SK-N-SH (cell line): ENCODE data around the gene HEATR3. TPM values are rescaled to one million over a fixed set of nuclear protein-coding genes. Genes with fewer than 3 reads are reported as not detected.

Source experiments
- CTCF ChIA-PET: fragments of 300-600, 350-600 bp; formaldehyde crosslinking; extraction: SDS; loops from one replicate; lab custom pipeline; 2021; lab: Yijun Ruan, JAX
- POLR2A ChIA-PET: fragments of 350-600 bp; sonication (Branson Sonifier 250); formaldehyde crosslinking; extraction: SDS; loops from one replicate; lab custom pipeline; 2020; ENCODE audit warnings: antibody characterized with exemption, inconsistent platforms; lab: Yijun Ruan, JAX
- DNase-seq: peaks from one replicate; pipeline ENCODE4 v3.0.0; 2012
- H2AFZ ChIP-seq: fragments of 200-600 bp; sonication (generic); 2 replicates; pipeline ENCODE4 v1.8.1; 2016; ENCODE audit warnings: antibody characterized with exemption, mild to moderate bottlenecking, low read depth
- H3F3A ChIP-seq: fragments of 200-600 bp; sonication (generic); replicated peaks from 2 replicates; pipeline ENCODE3; 2016; ENCODE audit warnings: antibody characterized with exemption, mild to moderate bottlenecking; ENCODE audit not compliant: insufficient read depth
- H3K27ac ChIP-seq, 2 experiments: fragments of 200-500 bp in 1 of 2; fragments of 200-600 bp in 1 of 2; sonication (Bioruptor generic) in 1 of 2; sonication (generic), shearing (Covaris generic) in 1 of 2; 2 replicates each; pipeline versions ENCODE4 v1.5.1 to v1.6.1; 2014 to 2016; ENCODE audit warnings: low read depth in 2 of 2, inconsistent platforms in 1 of 2, low read length in 1 of 2, mild to moderate bottlenecking in 1 of 2, mixed read lengths in 1 of 2
- H3K27me3 ChIP-seq: fragments of 200-600 bp; sonication (generic), shearing (Covaris generic); 2 replicates; pipeline ENCODE4 v1.6.1; 2016; ENCODE audit warnings: mixed run types; ENCODE audit not compliant: insufficient read depth
- H3K36me3 ChIP-seq, 2 experiments: fragments of 200-500 bp in 1 of 2; fragments of 200-600 bp in 1 of 2; sonication (Bioruptor generic) in 1 of 2; sonication (generic) in 1 of 2; replicated peaks in 1 of 2; 2 replicates each; pipeline versions ENCODE3 to v1.5.1; 2014 to 2016; ENCODE audit warnings: low read length in 1 of 2, mild to moderate bottlenecking in 1 of 2; ENCODE audit not compliant: insufficient read depth in 2 of 2, control insufficient read depth in 1 of 2
- H3K4me1 ChIP-seq, 2 experiments: fragments of 200-500 bp in 1 of 2; fragments of 200-600 bp in 1 of 2; sonication (Bioruptor generic) in 1 of 2; sonication (generic), shearing (Covaris generic) in 1 of 2; 2 replicates each; pipeline versions ENCODE4 v1.5.1 to v1.6.1; 2014 to 2016; ENCODE audit warnings: low read depth in 1 of 2, low read length in 1 of 2, mixed run types in 1 of 2; ENCODE audit not compliant: insufficient read depth in 2 of 2, control insufficient read depth in 1 of 2
- H3K4me2 ChIP-seq: fragments of 200-600 bp; sonication (generic), shearing (Covaris generic); 2 replicates; pipeline ENCODE4 v1.6.1; 2017; ENCODE audit warnings: mixed run types
- H3K4me3 ChIP-seq, 2 experiments: fragments of 200-500 bp in 1 of 2; fragments of 200-600 bp in 1 of 2; sonication (Bioruptor generic) in 1 of 2; sonication (generic), shearing (Covaris generic) in 1 of 2; 2 replicates each; pipeline versions ENCODE4 v1.5.1 to v1.8.1; 2014 to 2016; ENCODE audit warnings: low read depth in 2 of 2, inconsistent platforms in 1 of 2, low read length in 1 of 2, mild to moderate bottlenecking in 1 of 2, mixed read lengths in 1 of 2, moderate library complexity in 1 of 2
- H3K79me2 ChIP-seq: fragments of 200-600 bp; sonication (generic); 2 replicates; pipeline ENCODE4 v1.8.1; 2017; ENCODE audit warnings: mild to moderate bottlenecking; ENCODE audit not compliant: insufficient read depth
- H3K9ac ChIP-seq: fragments of 200-600 bp; sonication (generic); 2 replicates; pipeline ENCODE4 v1.6.1; 2017; ENCODE audit warnings: mixed run types
- H3K9me2 ChIP-seq: fragments of 200-600 bp; sonication (generic); 2 replicates; pipeline ENCODE4 v1.6.1; 2017; ENCODE audit warnings: mixed run types
- H3K9me3 ChIP-seq: fragments of 200-600 bp; sonication (generic); 2 replicates; pipeline ENCODE4 v1.6.1; 2017; ENCODE audit warnings: mixed run types, mild to moderate bottlenecking, moderate library complexity
- H4K20me1 ChIP-seq: fragments of 200-600 bp; sonication (generic); 2 replicates; pipeline ENCODE4 v1.6.1; 2017; ENCODE audit warnings: mild to moderate bottlenecking, mixed run types; ENCODE audit not compliant: insufficient read depth
- ELF1 ChIP-seq: IDR thresholded peaks from 2 replicates; pipeline ENCODE4 v1.4.0; 2012
- EP300 ChIP-seq, 2 experiments: IDR thresholded peaks; 2 replicates each; pipeline versions ENCODE4 v1.4.0 to v1.6.1; 2012; ENCODE audit warnings: borderline replicate concordance in 1 of 2, low read depth in 1 of 2, low read length in 1 of 2
- EZH2phosphoT487 ChIP-seq: fragments of 200-600 bp; sonication (generic); IDR thresholded peaks from 2 replicates; pipeline ENCODE4 v1.6.1; 2017; ENCODE audit warnings: low read depth, mixed run types, mild to moderate bottlenecking, antibody characterized with exemption, moderate library complexity, borderline replicate concordance
- FOXM1 ChIP-seq: IDR thresholded peaks from 2 replicates; pipeline ENCODE4 v1.4.0; 2012; ENCODE audit warnings: low read depth, mild to moderate bottlenecking
- GABPA ChIP-seq: IDR thresholded peaks from 2 replicates; pipeline ENCODE4 v1.4.0; 2012; ENCODE audit warnings: low read depth, mild to moderate bottlenecking
- GATA2 ChIP-seq: sonication (generic); formaldehyde crosslinking; IDR thresholded peaks from 2 replicates; pipeline ENCODE4 v1.5.0; 2020; ENCODE audit warnings: mild to moderate bottlenecking, missing genetic modification reagents
- IRF3 ChIP-seq: fragments of 150-350 bp; IDR thresholded peaks from 2 replicates; pipeline ENCODE4 v1.6.1; 2016; ENCODE audit warnings: mild to moderate bottlenecking, low read depth, low read length
- MEF2A ChIP-seq: IDR thresholded peaks from 2 replicates; pipeline ENCODE4 v1.4.0; 2012; ENCODE audit warnings: low read depth, borderline replicate concordance
- NFIC ChIP-seq: IDR thresholded peaks from 2 replicates; pipeline ENCODE4 v1.4.0; 2012; ENCODE audit warnings: borderline replicate concordance
- POLR2AphosphoS5 ChIP-seq: IDR thresholded peaks from 2 replicates; pipeline ENCODE4 v1.6.1; 2012; ENCODE audit warnings: low read depth, low read length
- RAD21 ChIP-seq: IDR thresholded peaks from 2 replicates; pipeline ENCODE4 v1.6.1; 2012; ENCODE audit warnings: mild to moderate bottlenecking, low read length
- RFX5 ChIP-seq: IDR thresholded peaks from 2 replicates; pipeline ENCODE4 v1.6.1; 2012; ENCODE audit warnings: mild to moderate bottlenecking, improper control_type of control experiment, low read length
- SMC3 ChIP-seq: IDR thresholded peaks from 2 replicates; pipeline ENCODE4 v1.6.1; 2012; ENCODE audit warnings: low read depth, low read length, improper control_type of control experiment
- TAF1 ChIP-seq: IDR thresholded peaks from 2 replicates; pipeline ENCODE4 v1.6.1; 2012; ENCODE audit warnings: low read depth, mild to moderate bottlenecking, low read length, moderate library complexity, borderline replicate concordance
- TCF12 ChIP-seq: IDR thresholded peaks from 2 replicates; pipeline ENCODE4 v1.4.0; 2012
- TEAD4 ChIP-seq: IDR thresholded peaks from 2 replicates; pipeline ENCODE4 v1.4.0; 2012; ENCODE audit warnings: mild to moderate bottlenecking, borderline replicate concordance; ENCODE audit not compliant: insufficient read depth
- USF1 ChIP-seq: IDR thresholded peaks from 2 replicates; pipeline ENCODE4 v1.4.0; 2012; ENCODE audit warnings: low read depth, borderline replicate concordance
- WGBS: methylation state at CpG from one replicate; pipeline ENCODE4 v1.1.6; 2017; ENCODE audit warnings: low lambda C conversion rate; 5-methylcytosine and 5-hydroxymethylcytosine counted together
- polyA plus RNA-seq, 3 experiments: library from polyadenylated mRNA; depleted of rRNA; stranded (reverse); fragments of >200 nt; gene quantifications; 2 replicates each; pipeline ENCODE4 v1.2.3, GENCODE V29; 2012
- TF ChIP-seq, protein P1 (sequence below): fragments of 200-600 bp; sonication (generic); IDR thresholded peaks from 2 replicates; pipeline ENCODE4 v1.6.1; 2017; ENCODE audit warnings: antibody characterized with exemption, mild to moderate bottlenecking, moderate library complexity
- TF ChIP-seq, protein P2 (sequence below): IDR thresholded peaks from 2 replicates; pipeline ENCODE4 v1.4.0; 2012; ENCODE audit warnings: low read depth, borderline replicate concordance
- TF ChIP-seq, protein P3 (sequence below): IDR thresholded peaks from 2 replicates; pipeline ENCODE4 v1.4.0; 2012; ENCODE audit warnings: low read depth
- TF ChIP-seq, protein P4 (sequence below): IDR thresholded peaks from 2 replicates; pipeline ENCODE4; 2012

HEATR3 gene
- polyA plus RNA-seq, 1 of the 3 experiments (the other 2 are of a cell fraction), result 10.1 TPM

- no peaks in the 10 kb centered on the region for H3K9me3 ChIP-seq
- no peak overlapping the region for H3K27ac ChIP-seq
- H3F3A ChIP-seq, result peaks cover 23% of the 10 kb centered on the region
- no peaks in the 10 kb centered on the region for H3K9me2 ChIP-seq
- H3K4me2 ChIP-seq, result no peak overlapping the region
- CTCF ChIA-PET, result interaction anchor here (1.3 to 4.1 kb wide), 2 partner anchors 15 to 170 kb away, joined by 3 to 22 read pairs; partner anchors contain the start of gene CNEP1R1
- 27% methylated on average over 1 of the region's 1 CpG for WGBS
- no peak overlapping the region for H2AFZ ChIP-seq
- POLR2A ChIA-PET, result interaction anchor here (1.0 kb wide), 1 partner anchor 16 kb away, joined by 3 read pairs; the partner anchor contains the start of gene CNEP1R1
- no peak overlapping the region for H3K9ac ChIP-seq
- H4K20me1 ChIP-seq, result no peaks in the 10 kb centered on the region
- no peaks in the 10 kb centered on the region for H3K79me2 ChIP-seq
- TF ChIP-seq GABPA (no peak), TCF12 (no peak), RAD21 (no peak), TAF1 (no peak), USF1 (no peak), ELF1 (no peak), MEF2A (no peak)
- TF ChIP-seq, protein P1, sequence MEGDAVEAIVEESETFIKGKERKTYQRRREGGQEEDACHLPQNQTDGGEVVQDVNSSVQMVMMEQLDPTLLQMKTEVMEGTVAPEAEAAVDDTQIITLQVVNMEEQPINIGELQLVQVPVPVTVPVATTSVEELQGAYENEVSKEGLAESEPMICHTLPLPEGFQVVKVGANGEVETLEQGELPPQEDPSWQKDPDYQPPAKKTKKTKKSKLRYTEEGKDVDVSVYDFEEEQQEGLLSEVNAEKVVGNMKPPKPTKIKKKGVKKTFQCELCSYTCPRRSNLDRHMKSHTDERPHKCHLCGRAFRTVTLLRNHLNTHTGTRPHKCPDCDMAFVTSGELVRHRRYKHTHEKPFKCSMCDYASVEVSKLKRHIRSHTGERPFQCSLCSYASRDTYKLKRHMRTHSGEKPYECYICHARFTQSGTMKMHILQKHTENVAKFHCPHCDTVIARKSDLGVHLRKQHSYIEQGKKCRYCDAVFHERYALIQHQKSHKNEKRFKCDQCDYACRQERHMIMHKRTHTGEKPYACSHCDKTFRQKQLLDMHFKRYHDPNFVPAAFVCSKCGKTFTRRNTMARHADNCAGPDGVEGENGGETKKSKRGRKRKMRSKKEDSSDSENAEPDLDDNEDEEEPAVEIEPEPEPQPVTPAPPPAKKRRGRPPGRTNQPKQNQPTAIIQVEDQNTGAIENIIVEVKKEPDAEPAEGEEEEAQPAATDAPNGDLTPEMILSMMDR, result no peak
- TF ChIP-seq, protein P2, sequence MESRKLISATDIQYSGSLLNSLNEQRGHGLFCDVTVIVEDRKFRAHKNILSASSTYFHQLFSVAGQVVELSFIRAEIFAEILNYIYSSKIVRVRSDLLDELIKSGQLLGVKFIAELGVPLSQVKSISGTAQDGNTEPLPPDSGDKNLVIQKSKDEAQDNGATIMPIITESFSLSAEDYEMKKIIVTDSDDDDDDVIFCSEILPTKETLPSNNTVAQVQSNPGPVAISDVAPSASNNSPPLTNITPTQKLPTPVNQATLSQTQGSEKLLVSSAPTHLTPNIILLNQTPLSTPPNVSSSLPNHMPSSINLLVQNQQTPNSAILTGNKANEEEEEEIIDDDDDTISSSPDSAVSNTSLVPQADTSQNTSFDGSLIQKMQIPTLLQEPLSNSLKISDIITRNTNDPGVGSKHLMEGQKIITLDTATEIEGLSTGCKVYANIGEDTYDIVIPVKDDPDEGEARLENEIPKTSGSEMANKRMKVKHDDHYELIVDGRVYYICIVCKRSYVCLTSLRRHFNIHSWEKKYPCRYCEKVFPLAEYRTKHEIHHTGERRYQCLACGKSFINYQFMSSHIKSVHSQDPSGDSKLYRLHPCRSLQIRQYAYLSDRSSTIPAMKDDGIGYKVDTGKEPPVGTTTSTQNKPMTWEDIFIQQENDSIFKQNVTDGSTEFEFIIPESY, result no peak
- no peak for DNase-seq
- H3K27me3 ChIP-seq, result no peaks in the 10 kb centered on the region
- H3K4me3 ChIP-seq, result no peak overlapping the region
- H3K4me1 ChIP-seq, result peaks cover 2 to 14% of the 10 kb centered on the region in 2 experiments; a peak in 2 of 4 replicates
- peaks cover 17 to 20% of the 10 kb centered on the region in 2 experiments for H3K36me3 ChIP-seq
Measured at GRCh38 chr16:50040710-50041109, 25.1 kb upstream of the HEATR3 start.

- Histone ChIP-seq H3K27me3 (no peaks in the 10 kb centered on the region), H2AFZ (no peak overlapping the region), H3K4me3 (no peak overlapping the region), H3K4me1 (peaks cover 2 to 3% of the 10 kb centered on the region in 2 experiments; a peak in 2 of 4 replicates), H3K9ac (no peak overlapping the region), H3K27ac (no peak overlapping the region), H3K79me2 (no peaks in the 10 kb centered on the region), H3F3A (peaks cover 4% of the 10 kb centered on the region), H3K9me2 (no peaks in the 10 kb centered on the region), H3K36me3 (no peaks in the 10 kb centered on the region), H4K20me1 (no peaks in the 10 kb centered on the region), H3K4me2 (no peak overlapping the region), H3K9me3 (no peaks in the 10 kb centered on the region)
- DNase-seq, result no peak
- 71% methylated on average over 5 of the region's 5 CpGs for WGBS
- POLR2A ChIA-PET, result no interaction called here
- CTCF ChIA-PET, result interaction anchor here (2.2 kb wide), 1 partner anchor 19 kb away, joined by 11 read pairs; the partner anchor contains the start of gene CNEP1R1
- TF ChIP-seq TCF12 (no peak), MEF2A (no peak), SMC3 (no peak), TAF1 (no peak), GATA2 (no peak), RFX5 (no peak), EP300 (IDR thresholded peaks at IDR 0.05; ENCODE audit: borderline replicate concordance in 1 of 2, low read depth in 1 of 2, low read length in 1 of 2) (no peak), GABPA (no peak), NFIC (no peak), FOXM1 (no peak), TEAD4 (no peak), POLR2AphosphoS5 (no peak), EZH2phosphoT487 (no peak), RAD21 (no peak), IRF3 (no peak)
- TF ChIP-seq, protein P3, sequence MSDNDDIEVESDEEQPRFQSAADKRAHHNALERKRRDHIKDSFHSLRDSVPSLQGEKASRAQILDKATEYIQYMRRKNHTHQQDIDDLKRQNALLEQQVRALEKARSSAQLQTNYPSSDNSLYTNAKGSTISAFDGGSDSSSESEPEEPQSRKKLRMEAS, result no peak
- TF ChIP-seq, protein P4, sequence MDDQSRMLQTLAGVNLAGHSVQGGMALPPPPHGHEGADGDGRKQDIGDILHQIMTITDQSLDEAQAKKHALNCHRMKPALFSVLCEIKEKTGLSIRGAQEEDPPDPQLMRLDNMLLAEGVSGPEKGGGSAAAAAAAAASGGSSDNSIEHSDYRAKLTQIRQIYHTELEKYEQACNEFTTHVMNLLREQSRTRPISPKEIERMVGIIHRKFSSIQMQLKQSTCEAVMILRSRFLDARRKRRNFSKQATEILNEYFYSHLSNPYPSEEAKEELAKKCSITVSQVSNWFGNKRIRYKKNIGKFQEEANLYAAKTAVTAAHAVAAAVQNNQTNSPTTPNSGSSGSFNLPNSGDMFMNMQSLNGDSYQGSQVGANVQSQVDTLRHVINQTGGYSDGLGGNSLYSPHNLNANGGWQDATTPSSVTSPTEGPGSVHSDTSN, result no peak
Measured at GRCh38 chr16:50043358-50043757, 22.4 kb upstream of the HEATR3 start.
